Heart left ventricle (tissue), 16 donors: ENCODE measurements around the gene RNASE12. TPM values are rescaled to one million over a fixed set of nuclear protein-coding genes. Genes with fewer than 3 reads are reported as not detected.

ENCODE experiments used
- ATAC-seq, 4 donors: fragments of 200-7000 bp; cut with Tn5 transposase; one replicate each; pipeline ENCODE4 v1.9.1; 2020 to 2022; ENCODE audit warnings: moderate library complexity in 4 of 4, mild to moderate bottlenecking in 3 of 4, moderate number of reproducible peaks in 1 of 4
- DNase-seq, 5 donors: peaks; one replicate each; pipeline ENCODE4 v3.0.0-alpha.2; 2020
- H3K27ac ChIP-seq, 12 donors: fragments of 200-600 bp; sonication (generic) in 4 of 12; one replicate each; pipeline versions ENCODE4 v1.5.0 to v1.8.0; 2016 to 2022; ENCODE audit warnings: mild to moderate bottlenecking in 2 of 12
- H3K27me3 ChIP-seq, 9 donors: fragments of 200-600 bp; sonication (generic) in 2 of 9; one replicate each; pipeline versions ENCODE4 v1.5.1 to v1.8.0; 2016 to 2022; ENCODE audit warnings: mild to moderate bottlenecking in 3 of 9
- H3K36me3 ChIP-seq, 9 donors: fragments of 200-600 bp; sonication (generic) in 2 of 9; one replicate each; pipeline versions ENCODE4 v1.5.0 to v1.8.0; 2018 to 2022; ENCODE audit warnings: mild to moderate bottlenecking in 2 of 9
- H3K4me1 ChIP-seq, 12 donors: fragments of 200-600 bp; sonication (generic) in 4 of 12; one replicate each; pipeline versions ENCODE4 v1.5.0 to v1.8.0; 2016 to 2022; ENCODE audit warnings: mild to moderate bottlenecking in 3 of 12
- H3K4me3 ChIP-seq, 12 donors: fragments of 200-600 bp; sonication (generic) in 4 of 12; one replicate each; pipeline versions ENCODE4 v1.5.0 to v1.8.0; 2017 to 2022; ENCODE audit warnings: mild to moderate bottlenecking in 9 of 12, moderate library complexity in 4 of 12
- H3K9me3 ChIP-seq, 12 donors: fragments of 200-600 bp; sonication (generic) in 4 of 12; one replicate each; pipeline versions ENCODE4 v1.5.0 to v1.8.0; 2016 to 2022; ENCODE audit warnings: mild to moderate bottlenecking in 1 of 12
- CTCF ChIP-seq, 12 donors: fragments of 200-600 bp; sonication (generic) in 4 of 12; IDR thresholded peaks; one replicate each; pipeline versions ENCODE4 v1.5.0 to v1.8.0; 2018 to 2022; ENCODE audit warnings: antibody characterized with exemption in 12 of 12, mild to moderate bottlenecking in 5 of 12
- POLR2A ChIP-seq, 2 donors: fragments of 450-650 bp; IDR thresholded peaks; one replicate each; pipeline ENCODE4 v1.6.1; 2017; ENCODE audit warnings: antibody characterized with exemption in 2 of 2, mild to moderate bottlenecking in 2 of 2, moderate library complexity in 2 of 2
- WGBS, 4 donors: extraction: QIAGEN DNeasy Blood & Tissue Kit in 2 of 4; methylation state at CpG; one replicate each; pipeline versions ENCODE4 v1.1.5 to v1.1.7; 2013 to 2018; 5-methylcytosine and 5-hydroxymethylcytosine counted together
- intact Hi-C, 10 donors: fragments of 100-400 bp; cut with DNase I; formaldehyde crosslinking; loops; one replicate each; pipeline versions ENCODE4 v1.11.1 to v1.14.2; 2022
- polyA plus RNA-seq, 2 donors: library from polyadenylated mRNA; stranded (reverse); fragments of 200-250 nt; gene quantifications; one replicate each; pipeline ENCODE4 v1.2.3, GENCODE V29; 2013
- total RNA-seq, 9 donors: library from RNA; depleted of rRNA in 2 of 9; stranded (reverse); fragments of >200 nt in 2 of 9; fragmentation: NEBNext Ultra II Directional in 3 of 9; extraction: Animal tissue kit (Norgen Biotek cat#: 25700) in 3 of 9; gene quantifications; one replicate each; pipeline versions ENCODE4 v1.1.0 to v1.2.4, GENCODE V29; 2016 to 2023
- donor health status: ischemic (EF 13 %, LVEDD 7.1; RV severe dilation, severe dysfunction).
- donor health status: healthy with polysubstance abuse.
- donor health status: DM: no; HTN: yes; CAD: no.
- donor health status: DM: no; HTN: no; CAD: no.
- donor health status: ischemic (EF 25% LVEDD 6.9; RV normal size, moderate dysfunction).
- donor health status: ischemic (EF 25% LVEDD 5.7; RV mildly dilated, moderate dysfunction).
- donor health status: healthy.
- donor health status: DM: yes; HTN: yes; CAD: no.
- donor health status: ischemic (EF 35%, LVEDD 5.7; RV mildly dilated, moderate dysfunction).
- donor health status: nonischemic (EF 11% LVEDD 7.7; RV severe dilation, severe dysfunction).
- donor health status: DM: yes; HTN: yes; CAD: no.
- donor health status: PGD.
- donor health status: ischemic (EF 29% LVEDD 5.4; RV normal size, mild dysfunction).
- donor health status: nonischemic (EF 23%, LVEDD 6.1; RV moderate dilation, normal function).

RNASE12 gene
- total and polyA plus RNA-seq, 11 donors, result not detected

DNA sequence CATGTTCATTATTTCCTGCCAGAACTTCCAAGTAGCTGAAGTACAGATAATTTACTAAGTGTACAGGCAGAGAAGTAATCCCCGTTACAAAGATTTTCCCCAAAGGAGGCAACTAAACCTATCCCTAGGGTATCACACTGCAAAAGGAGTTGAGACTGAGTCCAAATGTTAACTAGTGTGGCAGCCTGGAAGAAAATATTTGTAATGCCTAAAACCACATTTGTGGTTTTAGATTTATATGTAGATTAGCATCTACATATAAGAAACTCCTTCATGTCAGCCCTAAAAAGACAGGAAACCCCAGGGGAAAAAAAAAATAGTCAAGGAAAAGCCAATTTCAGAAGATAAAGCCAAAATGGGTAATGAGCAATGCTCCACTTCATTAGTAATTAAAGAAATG lies 1.4 kb upstream of the RNASE12 start:
- intact Hi-C loops, result no loop called here
- WGBS, 4 donors, result 35 to 69% (median 60%) methylated on average over 1 of the region's 1 CpG
- ATAC-seq, result no peak
- no peak for DNase-seq
- TF ChIP-seq POLR2A (IDR thresholded peaks at IDR 0.05) (no peak), CTCF (IDR thresholded peaks at IDR 0.05) (no peak)
- peaks cover 0 to 13% (median 0%) of the 10 kb centered on the region in 9 donors for H3K27me3 ChIP-seq
- no peak overlapping the region for H3K4me3 ChIP-seq
- no peaks in the 10 kb centered on the region for H3K36me3 ChIP-seq
- H3K9me3 ChIP-seq, result no peaks in the 10 kb centered on the region
- no peaks in the 10 kb centered on the region for H3K4me1 ChIP-seq
- no peak overlapping the region for H3K27ac ChIP-seq

DNA sequence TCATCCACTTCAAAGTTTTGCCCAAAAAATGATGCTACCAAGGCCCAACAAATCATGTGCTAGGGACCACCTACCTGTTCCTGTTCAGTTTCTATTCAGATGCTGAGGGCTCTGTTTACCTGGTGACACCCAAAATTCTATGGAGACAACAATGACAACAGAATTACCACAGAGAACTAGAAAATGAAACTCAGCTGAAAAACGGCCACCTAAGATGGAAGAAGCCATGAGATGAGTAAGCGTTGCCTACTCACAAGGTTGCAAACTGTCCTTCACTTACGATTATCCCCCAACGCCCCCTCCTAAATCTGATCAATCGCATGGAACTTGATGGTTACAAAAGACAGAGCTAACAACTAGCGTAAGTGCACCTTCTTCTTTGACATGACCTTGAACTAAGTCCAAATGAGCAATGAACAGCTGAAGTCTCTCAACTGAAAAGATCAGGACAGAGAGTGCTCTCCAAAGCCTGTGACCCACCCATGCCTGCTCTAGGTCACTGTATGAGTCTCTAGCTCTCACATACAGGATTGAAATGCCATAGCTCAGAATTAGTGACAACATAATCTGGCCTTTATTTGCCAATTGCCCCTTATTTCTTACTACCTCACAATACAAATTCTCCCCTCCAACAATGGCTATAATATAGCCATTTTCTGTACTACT lies 3.6 kb downstream of the RNASE12 start, which contains the start of gene RNASE11:
Gene RNASE11 (minus strand): TSS at position 513 of the 666 bp plus-strand sequence.
- 76 to 81% (median 77%) methylated on average over 6 of the region's 6 CpGs for WGBS, 4 donors
- Histone ChIP-seq H3K27ac (no peak within 1 kb of the TSS), H3K4me1 (no peaks in the 10 kb centered on the region), H3K4me3 (no peak within 1 kb of the TSS), H3K27me3 (peaks cover 0 to 13% (median 0%) of the 10 kb centered on the region in 9 donors), H3K36me3 (no peaks in the 10 kb centered on the region), H3K9me3 (no peaks in the 10 kb centered on the region)
- intact Hi-C loops, result no loop called here
- ATAC-seq (peak in 1 of 4 donors; percentile 70), DNase-seq (no peak)
- no peak for TF ChIP-seq POLR2A (IDR thresholded peaks at IDR 0.05)
- no peak for TF ChIP-seq CTCF (IDR thresholded peaks at IDR 0.05)

GRCh38 chr14:20583908-20584307 lies 7.3 kb downstream of the RNASE12 start:
- ATAC-seq, result no peak

DNA sequence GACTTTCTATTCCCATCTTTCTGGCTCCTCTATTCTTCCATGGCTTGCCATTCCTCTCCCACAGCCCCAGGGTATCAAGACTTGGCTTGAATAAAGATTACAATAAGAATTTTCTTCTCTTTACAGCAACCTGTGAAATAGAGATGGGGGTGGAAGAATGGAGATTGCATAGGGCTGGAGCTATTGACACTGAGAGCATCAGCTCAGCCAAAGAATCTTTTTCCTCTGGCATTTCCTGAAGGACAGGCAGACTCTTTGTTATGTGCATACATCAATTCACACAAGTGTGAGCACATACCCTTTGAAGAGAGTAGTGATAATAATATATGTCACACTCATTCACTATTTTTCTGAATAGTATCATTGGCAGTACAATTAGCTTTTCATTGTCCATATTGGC lies 8.0 kb downstream of the RNASE12 start:
- Histone ChIP-seq H3K36me3 (no peaks in the 10 kb centered on the region), H3K4me1 (no peaks in the 10 kb centered on the region), H3K4me3 (no peak overlapping the region), H3K9me3 (no peaks in the 10 kb centered on the region), H3K27me3 (peaks cover 0 to 6% (median 0%) of the 10 kb centered on the region in 9 donors), H3K27ac (no peak overlapping the region)
- ATAC-seq (no peak), DNase-seq (no peak)
- intact Hi-C loops, result no loop called here
- no peak for TF ChIP-seq POLR2A (IDR thresholded peaks at IDR 0.05)
- no peak for TF ChIP-seq CTCF (IDR thresholded peaks at IDR 0.05)

More at GRCh38 chr14:20583908-20584307, 7.3 kb downstream of the RNASE12 start:
- H3K36me3 ChIP-seq, result no peaks in the 10 kb centered on the region
- H3K27me3 ChIP-seq, result peaks cover 0 to 6% (median 0%) of the 10 kb centered on the region in 9 donors
- TF ChIP-seq CTCF (IDR thresholded peaks at IDR 0.05) (no peak), POLR2A (IDR thresholded peaks at IDR 0.05) (no peak)
- no peaks in the 10 kb centered on the region for H3K9me3 ChIP-seq
- H3K27ac ChIP-seq, result no peak overlapping the region
- H3K4me3 ChIP-seq, result no peak overlapping the region
- intact Hi-C loops, result no loop called here
- 68 to 79% (median 77%) methylated on average over 5 of the region's 5 CpGs for WGBS, 4 donors
- no peaks in the 10 kb centered on the region for H3K4me1 ChIP-seq
- no peak for DNase-seq
